ENCODE results near the gene PRSS23. TPM values are rescaled to one million over a fixed set of nuclear protein-coding genes. Genes with fewer than 3 reads are reported as not detected.
"Not testable (repeated sequence)": the region's sequence is repeated elsewhere in the genome, so short reads cannot be mapped to it uniquely, and the experiment has no call there.

The PRSS23 gene
- total RNA-seq, 1 donor from 2014 or later = 38.5 TPM

GRCh38 chr11:86815726-86816125, 15.4 kb downstream of the PRSS23 start:
- H3K36me3 ChIP-seq (ENCODE audit: control insufficient read depth, insufficient read depth, low read length) = no peaks in the 10 kb centered on the region
- no peaks in the 10 kb centered on the region for H3K27me3 ChIP-seq (ENCODE audit: control insufficient read depth, insufficient read depth, low read length)
- TF ChIP-seq, protein P1, sequence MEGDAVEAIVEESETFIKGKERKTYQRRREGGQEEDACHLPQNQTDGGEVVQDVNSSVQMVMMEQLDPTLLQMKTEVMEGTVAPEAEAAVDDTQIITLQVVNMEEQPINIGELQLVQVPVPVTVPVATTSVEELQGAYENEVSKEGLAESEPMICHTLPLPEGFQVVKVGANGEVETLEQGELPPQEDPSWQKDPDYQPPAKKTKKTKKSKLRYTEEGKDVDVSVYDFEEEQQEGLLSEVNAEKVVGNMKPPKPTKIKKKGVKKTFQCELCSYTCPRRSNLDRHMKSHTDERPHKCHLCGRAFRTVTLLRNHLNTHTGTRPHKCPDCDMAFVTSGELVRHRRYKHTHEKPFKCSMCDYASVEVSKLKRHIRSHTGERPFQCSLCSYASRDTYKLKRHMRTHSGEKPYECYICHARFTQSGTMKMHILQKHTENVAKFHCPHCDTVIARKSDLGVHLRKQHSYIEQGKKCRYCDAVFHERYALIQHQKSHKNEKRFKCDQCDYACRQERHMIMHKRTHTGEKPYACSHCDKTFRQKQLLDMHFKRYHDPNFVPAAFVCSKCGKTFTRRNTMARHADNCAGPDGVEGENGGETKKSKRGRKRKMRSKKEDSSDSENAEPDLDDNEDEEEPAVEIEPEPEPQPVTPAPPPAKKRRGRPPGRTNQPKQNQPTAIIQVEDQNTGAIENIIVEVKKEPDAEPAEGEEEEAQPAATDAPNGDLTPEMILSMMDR (IDR thresholded peaks at IDR 0.05; ENCODE audit: insufficient read depth, low read length, poor library complexity, severe bottlenecking) = no peak
- DNase-seq (ENCODE audit: low read depth) = no peak
- H3K4me3 ChIP-seq (ENCODE audit: low read depth, low read length) = no peak overlapping the region

DNA sequence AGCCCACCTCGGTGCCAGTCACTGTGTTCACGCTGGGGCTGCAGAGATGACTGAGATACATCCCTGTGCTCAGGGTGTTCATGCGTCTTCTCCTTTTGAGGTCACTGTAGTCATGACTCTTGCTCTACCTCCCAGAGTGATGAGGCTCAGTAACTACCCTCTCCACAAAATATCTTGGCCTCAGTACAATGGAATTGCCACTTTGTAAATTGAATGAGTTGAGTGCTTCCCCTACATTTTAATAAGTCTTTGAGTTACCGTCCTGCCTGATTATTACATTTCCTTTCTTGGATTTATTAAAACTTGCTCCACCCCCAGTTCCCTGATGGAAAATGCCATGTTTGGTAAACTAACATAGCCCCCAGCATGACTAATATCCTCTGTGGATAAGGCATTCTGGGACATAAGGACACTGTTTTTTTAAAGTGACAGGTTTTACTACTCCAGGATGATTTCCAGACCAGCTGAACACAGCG, 15.9 kb downstream of the PRSS23 start:
- Histone ChIP-seq H3K4me3 (ENCODE audit: low read depth, low read length) (no peak overlapping the region), H3K36me3 (ENCODE audit: control insufficient read depth, insufficient read depth, low read length) (no peaks in the 10 kb centered on the region), H3K27me3 (ENCODE audit: control insufficient read depth, insufficient read depth, low read length) (no peaks in the 10 kb centered on the region)
- no peak for DNase-seq (ENCODE audit: low read depth)
- TF ChIP-seq, protein P1 (IDR thresholded peaks at IDR 0.05; ENCODE audit: insufficient read depth, low read length, poor library complexity, severe bottlenecking) = no peak

- TF ChIP-seq, protein P1 (IDR thresholded peaks at IDR 0.05; ENCODE audit: insufficient read depth, low read length, poor library complexity, severe bottlenecking) = peak; percentile 49
- Histone ChIP-seq H3K4me3 (ENCODE audit: low read depth, low read length) (no peak overlapping the region), H3K27me3 (ENCODE audit: control insufficient read depth, insufficient read depth, low read length) (no peaks in the 10 kb centered on the region), H3K36me3 (ENCODE audit: control insufficient read depth, insufficient read depth, low read length) (no peaks in the 10 kb centered on the region)
- DNase-seq (ENCODE audit: low read depth) = no peak
Measured at GRCh38 chr11:86818462-86819192, 18.3 kb downstream of the PRSS23 start.

- H3K27me3 ChIP-seq (ENCODE audit: control insufficient read depth, insufficient read depth, low read length); DNase-seq (ENCODE audit: low read depth); H3K36me3 ChIP-seq (ENCODE audit: control insufficient read depth, insufficient read depth, low read length); H3K4me3 ChIP-seq (ENCODE audit: low read depth, low read length): not testable (repeated sequence)
Measured at GRCh38 chr11:86824139-86824538, 23.8 kb downstream of the PRSS23 start.

GRCh38 chr11:86834376-86834775, 34.0 kb downstream of the PRSS23 start:
- DNase-seq (ENCODE audit: low read depth); H3K4me3 ChIP-seq (ENCODE audit: low read depth, low read length); H3K36me3 ChIP-seq (ENCODE audit: control insufficient read depth, insufficient read depth, low read length); H3K27me3 ChIP-seq (ENCODE audit: control insufficient read depth, insufficient read depth, low read length): not testable (repeated sequence)

DNA sequence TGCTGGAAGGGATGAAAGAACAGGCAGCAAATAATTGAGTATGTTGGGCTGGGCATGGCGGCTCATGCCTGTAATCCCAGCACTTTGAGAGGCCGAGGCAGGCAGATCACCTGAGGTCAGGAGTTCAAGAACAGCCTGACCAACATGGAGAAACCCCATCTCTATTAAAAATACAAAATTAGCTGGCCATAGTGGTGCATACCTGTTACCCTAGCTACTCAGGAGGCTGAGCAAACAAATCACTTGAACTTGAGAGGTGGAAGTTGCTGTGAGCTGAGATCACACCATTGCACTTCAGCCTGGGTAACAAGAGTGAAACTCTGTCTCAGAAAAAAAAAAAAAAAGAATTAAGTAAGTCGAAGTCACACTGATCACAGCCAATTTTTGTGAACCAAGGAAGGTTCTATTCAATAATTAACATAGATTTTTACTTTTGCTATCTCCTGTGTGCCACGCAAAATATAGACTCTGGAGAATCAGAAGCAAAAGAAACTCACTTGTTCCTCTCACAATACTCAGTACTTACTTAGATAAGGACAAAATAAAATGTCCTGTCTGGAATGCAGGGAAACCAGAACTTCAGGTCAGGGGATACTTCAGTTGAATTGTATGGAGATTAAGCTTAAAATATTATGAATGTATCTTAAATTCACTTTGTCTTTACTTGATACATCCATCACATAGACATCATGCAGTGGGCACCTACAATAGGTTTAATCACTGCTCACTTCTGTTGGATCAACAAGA, 44.6 kb downstream of the PRSS23 start:
- DNase-seq (ENCODE audit: low read depth); H3K36me3 ChIP-seq (ENCODE audit: control insufficient read depth, insufficient read depth, low read length); H3K4me3 ChIP-seq (ENCODE audit: low read depth, low read length); H3K27me3 ChIP-seq (ENCODE audit: control insufficient read depth, insufficient read depth, low read length): not testable (repeated sequence)

- Histone ChIP-seq H3K27me3 (ENCODE audit: control insufficient read depth, insufficient read depth, low read length) (no peaks in the 10 kb centered on the region), H3K36me3 (ENCODE audit: control insufficient read depth, insufficient read depth, low read length) (no peaks in the 10 kb centered on the region), H3K4me3 (ENCODE audit: low read depth, low read length) (no peak overlapping the region)
- TF ChIP-seq, protein P1 (IDR thresholded peaks at IDR 0.05; ENCODE audit: insufficient read depth, low read length, poor library complexity, severe bottlenecking) = no peak
- DNase-seq (ENCODE audit: low read depth) = no peak
Measured at GRCh38 chr11:86848132-86848531, 47.8 kb downstream of the PRSS23 start.

Measured in kidney epithelial cell (primary cell).